GM18511 (cell line): ENCODE measurements around the gene SETD7.
A peak's percentile ranks its signal among the peaks of the same experiment; 100 is the strongest.

ENCODE experiments used
- ATAC-seq: cut with Tn5 transposase; IDR thresholded peaks from one replicate; pipeline ENCODE4 v1.9.1; 2021; ENCODE audit warnings: mild to moderate bottlenecking, moderate library complexity; ENCODE audit not compliant: unreplicated experiment

The SETD7 gene

DNA sequence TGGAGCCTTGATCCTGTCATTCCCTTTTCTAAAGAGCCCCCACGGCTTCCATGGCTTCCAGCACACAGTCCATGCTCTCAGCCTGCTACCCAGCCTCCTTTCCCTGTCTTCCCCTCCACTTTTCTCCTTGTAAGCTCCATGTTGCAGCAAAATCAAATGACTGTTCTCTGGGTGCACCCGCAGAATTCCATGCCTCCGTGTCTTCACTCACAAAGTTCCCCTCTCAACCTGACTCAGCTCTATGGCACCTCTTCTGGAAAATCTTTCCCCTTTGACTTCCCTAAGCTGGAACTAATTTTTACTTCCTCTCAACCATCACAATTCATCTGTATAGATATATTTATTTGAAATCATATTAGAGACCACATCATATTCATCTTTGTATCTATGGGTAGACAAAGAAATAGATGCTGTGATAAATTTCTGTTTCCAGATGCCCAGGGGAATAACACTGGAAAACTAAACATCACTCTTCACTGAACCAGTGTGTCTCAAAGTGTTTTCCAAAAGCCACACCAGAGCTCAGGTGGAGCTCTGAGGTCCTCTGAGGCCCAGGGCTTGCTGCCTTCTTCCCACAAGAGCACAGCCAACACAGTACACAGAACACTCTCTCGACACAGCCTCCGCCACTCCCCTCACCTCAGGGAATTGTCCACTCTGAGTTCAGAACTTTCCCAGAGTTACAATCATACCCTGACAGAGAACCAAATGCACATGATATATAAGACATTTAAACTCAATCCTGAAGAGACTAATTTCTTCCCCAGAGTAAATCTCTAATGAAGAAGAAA, 3.3 kb downstream of the SETD7 start:
- no peak for ATAC-seq

DNA sequence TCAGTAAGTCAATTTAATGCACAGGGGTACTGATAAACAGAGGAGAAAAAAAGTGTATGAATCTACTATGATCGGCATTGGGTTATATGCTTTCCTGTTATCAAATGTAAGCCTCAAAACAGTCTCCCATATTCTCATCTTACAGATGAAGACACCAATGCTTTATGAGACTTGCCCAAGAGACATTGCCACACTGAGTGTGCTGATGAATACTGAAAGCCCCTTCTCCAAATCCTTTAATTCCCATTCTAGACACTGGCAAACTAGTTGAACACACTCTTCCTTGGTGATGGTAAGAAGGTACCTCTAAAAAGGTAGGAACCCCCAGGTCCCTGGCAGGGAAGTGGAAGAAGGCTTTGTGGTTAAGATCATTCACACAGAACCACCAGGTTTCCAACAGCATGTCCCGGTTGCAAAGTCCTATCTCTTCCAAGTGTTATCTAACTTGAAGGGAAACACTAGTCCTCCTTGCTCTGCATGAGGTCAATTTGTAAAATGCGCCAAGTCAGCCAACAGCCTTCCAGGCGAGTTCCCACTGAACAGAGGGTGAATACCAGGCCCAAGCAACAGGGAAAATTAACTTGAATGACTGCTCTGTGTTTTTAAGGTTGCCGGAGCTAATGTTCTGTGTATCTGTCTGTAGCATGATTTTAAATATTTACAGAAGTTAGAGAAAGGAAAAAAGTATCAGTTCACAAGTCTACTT, 5.1 kb downstream of the SETD7 start:
- no peak for ATAC-seq

DNA sequence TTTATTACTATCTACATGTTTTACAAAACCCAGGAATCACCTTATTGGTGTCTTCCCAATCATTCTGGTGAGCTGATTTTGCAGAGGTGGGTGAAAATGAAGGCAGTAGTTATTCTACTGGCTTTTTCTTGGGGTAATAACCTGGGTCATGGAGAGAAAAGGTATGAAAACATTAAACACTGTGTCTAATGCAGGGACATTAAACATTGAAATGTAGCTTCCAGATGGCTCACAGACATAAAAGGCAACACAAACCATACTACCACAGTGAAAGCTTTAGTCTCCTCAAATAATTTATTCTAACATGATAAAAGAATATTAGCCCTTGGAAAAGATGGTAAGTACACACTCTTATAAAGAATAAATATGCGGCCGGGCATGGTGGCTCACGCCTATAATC, 8.0 kb downstream of the SETD7 start:
- no peak for ATAC-seq

DNA sequence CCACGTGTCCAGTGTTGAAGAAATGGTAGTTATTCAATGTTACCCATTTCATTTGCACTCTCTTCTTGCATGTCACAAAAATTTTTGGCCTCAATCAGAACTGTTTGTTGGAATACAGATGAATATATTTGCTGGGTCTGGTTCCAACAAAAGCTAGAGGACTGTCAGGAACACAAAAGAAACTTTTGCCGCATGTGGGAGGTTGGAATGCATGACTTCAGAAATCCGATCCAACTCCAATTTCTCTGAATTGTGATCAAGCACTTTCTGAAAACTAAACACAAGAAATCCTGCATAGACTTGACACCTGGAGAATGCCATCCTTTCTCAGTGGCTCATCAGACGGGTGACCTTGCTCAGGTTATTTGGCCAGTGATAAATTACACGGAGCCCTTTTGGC, 15.4 kb downstream of the SETD7 start:
- no peak for ATAC-seq

DNA sequence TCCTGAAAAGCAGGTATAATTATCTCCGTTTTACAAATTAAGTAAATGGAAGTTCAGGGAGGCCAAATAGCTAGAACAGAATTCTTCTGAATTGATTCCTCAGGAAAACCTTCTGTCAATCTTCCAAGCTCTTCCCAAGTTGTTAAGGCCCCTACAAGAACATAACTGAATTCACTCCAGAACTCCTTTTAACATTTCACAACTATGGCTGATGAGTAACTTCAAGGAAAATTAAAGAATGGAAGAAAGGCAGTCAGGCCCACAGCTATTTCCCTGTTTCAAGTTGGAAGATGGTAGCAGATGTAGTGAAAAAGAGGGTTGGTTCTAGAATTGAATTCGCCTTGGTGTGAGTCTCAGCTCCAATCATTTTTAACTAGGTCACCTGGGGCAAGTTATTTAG, 15.9 kb downstream of the SETD7 start:
- ATAC-seq: no peak

DNA sequence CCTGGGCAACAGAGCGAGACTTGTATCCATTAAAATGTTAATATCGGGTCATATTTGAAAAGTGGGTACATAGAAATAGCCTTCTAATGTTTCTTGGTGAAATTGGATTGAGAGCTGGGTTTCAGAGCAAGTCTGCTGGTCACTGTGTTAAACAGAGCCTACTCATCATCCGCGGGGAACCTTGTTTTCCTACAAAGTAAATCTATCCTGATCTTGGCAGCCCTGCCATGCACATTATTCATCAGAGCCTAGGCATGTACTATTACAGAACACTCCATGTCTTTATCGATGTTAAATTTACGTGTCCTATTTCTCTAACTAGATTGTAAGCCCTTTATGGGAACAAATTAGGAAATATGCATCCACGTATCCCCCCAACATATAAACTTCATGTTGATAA, 18.7 kb downstream of the SETD7 start:
- no peak for ATAC-seq

DNA sequence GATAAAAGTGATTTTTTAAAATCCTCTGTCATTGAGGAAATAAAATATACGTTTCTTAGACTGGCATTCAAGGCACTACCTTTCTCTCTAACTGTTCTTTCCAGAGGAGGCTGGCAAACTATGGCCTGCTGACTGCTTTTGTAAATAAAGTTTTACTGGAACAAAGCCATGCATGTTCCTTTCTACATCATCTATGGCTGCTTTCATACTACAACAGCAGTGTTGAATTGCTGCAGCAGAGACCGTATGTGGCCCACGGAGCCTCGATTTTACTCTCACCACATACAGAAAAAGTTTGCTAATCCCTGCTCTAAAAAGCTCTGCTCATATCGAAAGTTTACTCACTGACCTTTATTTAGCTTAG, 20.2 kb downstream of the SETD7 start:
- ATAC-seq: no peak

DNA sequence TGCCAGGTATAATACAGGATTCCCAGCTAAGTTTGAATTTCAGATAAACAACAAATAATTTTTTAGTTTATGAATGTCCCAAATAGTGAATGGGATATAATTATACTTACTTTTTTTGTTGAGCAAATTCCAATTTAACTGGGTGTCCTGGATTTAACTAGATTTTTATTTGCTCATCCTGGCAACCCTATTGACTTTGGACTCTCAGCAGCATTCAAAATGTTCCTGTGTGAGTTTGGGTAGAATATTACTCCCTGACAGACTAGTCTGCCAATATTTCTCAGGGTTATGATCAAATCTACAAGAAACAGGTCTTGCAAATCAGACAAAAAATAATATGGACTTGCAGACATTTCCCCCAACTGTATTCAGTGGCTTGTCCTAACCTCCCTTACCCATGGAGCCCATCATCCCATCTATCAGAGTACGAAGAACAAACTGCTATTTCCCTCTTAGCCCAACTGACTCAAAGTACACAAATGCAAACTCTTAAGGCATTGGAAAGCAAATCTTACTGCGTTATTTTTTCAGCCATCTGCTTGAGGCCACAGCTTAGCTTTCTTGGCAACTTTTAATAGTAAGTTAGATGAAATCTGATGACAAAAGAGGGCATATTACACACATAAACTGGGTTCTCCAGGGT, 20.7 kb downstream of the SETD7 start:
- ATAC-seq: no peak

DNA sequence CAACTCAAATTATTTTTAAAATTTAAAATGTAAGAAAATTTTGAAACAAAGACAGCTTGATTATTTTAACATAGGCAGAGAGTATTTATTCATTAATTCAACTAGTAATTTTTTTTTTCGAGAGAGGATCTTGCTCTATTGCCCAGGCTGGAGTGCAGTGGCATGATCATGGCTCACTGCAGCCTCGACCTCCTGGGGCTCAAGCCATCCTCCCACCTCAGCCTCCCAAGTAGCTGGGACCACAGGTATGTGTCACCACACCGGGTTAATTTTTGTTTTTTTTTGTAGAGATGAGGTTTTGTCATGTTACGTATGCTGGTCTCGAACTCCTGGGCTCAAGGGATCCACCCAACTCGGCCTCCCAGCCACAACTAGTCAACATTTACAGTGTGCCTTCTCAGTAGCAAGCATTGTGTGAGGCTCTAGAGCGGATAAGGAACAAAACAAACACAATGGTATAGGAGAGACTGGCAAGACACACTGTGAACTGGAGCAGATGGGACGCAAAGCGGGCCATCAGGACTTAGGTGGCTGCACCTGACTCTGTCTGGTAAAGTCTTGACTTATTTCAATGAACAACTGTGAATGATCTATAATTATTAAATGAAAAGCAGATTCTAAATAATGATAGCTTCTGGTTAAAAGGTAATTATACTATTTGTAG, 21.6 kb downstream of the SETD7 start:
- ATAC-seq: no peak

DNA sequence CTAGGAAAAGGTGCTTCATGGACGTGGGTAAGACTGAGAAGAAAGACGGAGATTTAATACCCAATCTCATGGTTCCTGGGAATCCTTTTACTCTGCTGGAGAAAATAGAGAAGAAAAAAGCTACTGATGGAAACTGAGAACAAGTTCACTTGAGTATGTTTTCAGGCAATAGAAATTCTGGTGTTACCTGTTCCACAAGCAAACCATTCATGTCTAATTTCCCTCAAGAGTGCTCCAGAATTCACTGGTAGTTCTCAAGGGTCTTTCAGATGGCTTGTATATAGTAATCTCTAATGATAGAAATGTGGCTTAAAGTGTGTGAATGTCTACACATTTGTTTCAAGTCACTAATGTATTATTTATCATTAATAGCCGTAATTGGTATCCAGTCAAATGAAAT, 22.5 kb downstream of the SETD7 start:
- ATAC-seq: no peak

DNA sequence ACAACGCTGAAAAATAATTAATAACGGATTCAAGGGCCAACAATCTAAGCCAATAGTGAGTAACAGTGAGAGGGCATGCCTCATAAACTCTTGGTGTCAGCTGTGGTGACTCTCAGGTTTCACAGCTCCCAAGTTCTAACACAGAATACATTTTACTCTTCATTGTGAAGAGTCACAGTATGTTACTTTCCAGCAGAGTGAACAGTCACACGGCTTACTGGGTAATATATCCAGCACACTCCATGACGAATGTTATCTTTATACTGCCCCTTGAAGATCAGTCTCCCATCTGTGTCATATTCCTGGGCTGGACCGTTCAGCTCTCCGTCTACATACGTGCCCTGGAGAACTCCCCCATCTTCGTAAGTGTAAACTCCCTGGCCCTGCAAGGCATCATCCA, 23.1 kb downstream of the SETD7 start:
- ATAC-seq: no peak

DNA sequence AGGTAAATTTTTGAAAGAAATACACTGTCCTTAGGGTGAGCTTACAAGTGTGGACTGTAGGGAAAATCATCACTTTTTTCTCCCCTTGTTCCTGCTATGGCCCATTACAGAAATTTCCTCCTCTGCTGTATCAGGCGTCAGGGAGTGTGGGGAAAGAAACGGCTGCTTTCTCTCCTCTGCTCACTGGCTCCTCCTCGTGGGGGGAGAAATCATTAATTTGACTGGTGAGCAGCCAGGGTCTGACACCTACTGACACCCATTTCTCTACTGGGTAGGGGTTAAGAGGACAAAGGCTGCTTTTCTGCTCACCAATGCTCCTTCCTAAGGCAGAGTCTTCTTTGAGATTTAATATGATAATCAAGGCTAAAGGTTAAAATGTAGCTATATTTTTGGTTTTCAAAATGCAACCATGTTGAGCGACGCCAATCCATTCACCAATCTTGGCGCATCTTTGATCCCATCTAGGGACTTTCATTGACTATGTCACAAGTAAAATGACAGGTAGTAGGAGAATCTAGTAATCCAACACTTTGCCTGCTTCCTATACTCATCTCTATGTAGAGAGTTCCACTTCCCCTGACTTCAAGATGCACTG, 25.1 kb downstream of the SETD7 start:
- peak; percentile 69 for ATAC-seq

DNA sequence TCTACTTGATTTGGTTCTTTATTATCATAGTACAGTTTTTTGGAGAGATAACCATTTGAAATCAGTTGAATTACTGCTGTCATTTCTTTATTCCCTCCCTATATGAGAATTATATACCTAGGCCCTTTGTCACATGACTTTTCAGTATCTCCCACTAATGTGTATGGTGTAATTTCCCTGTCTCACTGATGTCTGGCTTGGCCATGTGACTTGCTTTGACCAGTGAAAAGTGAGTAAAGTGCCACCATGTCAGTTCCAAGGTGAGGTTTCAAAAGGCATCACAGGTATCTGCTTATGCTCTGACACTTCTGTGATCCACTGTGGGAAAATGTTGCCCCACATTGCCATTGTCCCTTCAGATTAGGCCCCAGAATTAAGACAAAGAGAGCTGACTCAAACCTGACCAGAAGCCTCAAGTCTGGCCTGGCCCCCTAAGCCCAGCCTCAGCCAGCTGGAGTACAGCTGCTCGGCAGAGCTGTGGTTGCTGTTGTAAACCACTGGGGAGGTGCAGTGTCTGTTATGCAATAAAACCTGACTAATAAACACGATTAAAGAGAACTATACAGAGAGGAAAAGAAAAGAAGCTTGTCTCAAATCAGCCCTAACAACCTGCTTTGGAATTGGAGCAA, 27.5 kb downstream of the SETD7 start:
- peak; percentile 79 for ATAC-seq

DNA sequence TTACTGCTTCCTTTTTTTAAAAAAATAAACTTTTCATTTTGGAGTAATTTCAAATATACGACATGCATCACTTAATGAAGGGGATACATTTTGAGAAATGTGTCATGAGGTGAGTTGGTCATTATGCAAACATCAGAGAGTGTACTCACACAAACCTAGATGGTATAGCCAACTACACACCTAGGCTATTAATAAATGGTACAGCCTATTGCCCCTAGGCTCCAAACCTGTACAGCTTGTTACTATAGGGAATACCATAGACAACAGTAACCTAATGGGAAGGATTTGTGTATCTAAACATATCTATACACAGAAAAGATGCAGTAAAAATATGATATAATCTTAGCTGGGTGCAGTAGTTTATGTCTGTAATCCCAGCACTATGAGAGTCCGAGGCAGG, 29.1 kb downstream of the SETD7 start:
- no peak for ATAC-seq

DNA sequence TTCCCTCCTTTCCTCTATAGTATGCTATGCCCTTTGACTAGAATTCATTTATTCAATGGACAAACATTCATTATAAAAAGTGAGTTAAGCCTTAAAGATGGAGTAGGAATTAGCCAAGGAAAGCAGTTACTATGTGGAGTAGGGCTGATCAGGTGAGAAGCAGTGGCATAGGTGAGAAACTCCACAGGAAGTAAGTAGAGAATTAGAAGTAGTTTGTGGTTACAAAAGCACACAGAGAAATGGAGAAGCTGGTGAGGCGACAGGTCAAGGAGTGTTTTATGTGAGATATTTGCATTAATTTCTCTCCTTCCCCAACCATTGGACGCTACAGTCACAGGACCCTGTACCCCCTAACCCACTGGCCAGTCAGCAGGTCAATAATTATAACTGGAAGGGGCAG, 30.6 kb downstream of the SETD7 start:
- peak; percentile 56 for ATAC-seq

DNA sequence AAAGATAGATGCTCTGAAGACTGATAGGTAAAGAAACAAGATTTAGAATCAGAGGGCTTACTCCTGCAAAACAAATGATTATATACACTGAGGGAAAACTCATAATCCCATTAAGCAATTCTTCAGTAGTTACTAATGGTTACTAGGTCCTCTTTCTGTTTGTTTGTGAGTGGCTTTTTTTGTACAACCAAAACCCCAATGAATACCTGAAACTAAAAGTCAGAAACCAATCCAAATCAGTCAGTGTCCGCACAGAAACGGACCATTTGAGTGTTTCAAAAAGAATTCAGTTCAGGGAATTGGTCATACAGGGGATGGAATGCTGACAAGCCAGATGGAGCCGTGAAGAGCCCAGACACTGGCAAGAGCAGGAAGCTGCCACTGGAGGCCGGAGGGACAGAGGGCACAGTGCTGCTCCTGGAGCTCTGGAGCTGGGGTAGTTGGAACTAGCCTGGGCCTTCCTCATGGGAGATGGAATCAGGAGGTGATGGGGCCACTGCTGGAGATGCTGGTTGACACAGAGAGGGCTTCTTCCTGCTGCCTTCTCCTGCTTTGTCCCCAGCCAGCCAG, 31.9 kb downstream of the SETD7 start:
- no peak for ATAC-seq

DNA sequence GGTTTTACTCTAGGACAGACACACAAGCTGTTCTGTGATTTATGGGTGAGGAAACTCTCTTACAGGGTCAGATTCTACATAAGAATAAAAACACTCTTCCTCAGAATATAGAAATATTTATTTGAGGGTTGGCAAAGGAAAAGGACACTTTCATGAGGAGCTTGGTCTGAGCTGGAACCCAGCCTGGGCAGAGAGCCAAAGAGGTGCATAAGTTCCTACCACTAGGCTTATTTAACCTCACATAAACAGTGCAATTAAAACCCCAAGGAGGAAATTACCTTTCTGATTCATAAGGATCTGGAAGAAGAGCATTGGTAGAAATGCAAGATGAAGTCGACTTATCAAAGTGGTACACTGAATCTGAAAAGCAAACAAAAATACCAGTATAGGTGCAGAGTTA, 32.9 kb downstream of the SETD7 start:
- ATAC-seq: no peak

DNA sequence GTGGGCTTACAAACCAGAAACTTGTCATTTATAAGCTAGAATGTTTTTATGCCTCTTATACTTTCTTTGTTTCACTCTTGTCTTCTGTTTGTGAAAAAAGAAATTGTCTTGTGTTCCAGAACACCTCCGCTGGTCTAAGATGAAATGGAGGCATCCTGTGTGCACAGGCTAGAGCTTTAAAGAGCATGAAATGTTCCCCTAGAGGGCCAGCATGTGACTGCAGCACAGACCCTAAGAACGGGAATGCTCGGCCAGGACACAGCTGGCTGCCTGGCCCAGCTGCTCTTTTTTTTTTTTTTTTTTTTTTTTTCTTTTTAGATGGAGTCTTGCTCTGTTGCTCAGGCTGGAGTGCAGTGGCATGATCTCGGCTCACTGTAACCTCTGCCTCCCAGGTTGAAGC, 33.6 kb downstream of the SETD7 start:
- ATAC-seq: no peak

DNA sequence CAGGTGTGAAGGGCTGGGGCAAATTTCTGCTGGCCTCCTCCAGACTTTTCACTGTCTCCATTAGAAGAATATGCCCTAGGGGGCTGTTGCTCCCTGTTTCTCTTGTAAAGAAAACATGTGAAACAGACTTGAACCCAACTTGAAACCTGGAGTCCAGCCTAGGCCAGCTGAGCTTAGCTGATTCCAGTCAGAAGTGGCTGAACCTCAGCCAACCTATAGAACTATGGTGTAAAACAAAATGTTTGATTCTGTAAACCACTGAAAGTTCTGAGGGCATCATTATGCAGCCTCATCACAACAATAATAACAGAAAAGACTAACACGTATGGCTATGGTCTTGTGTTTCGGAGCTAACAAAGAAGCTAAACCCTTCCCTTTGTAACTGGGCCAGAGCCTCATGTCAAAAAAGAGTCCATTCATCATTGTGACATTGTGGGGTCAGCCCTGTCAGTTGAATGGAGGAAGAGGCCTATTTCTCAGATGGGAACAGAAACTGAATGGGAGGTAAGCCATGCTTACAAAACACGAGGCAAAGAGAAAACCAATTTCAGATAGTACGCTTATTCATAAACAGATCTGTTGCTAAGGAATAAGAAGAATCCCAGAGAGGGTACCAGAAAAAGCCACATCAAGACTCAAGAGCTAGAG, 34.1 kb downstream of the SETD7 start:
- no peak for ATAC-seq

DNA sequence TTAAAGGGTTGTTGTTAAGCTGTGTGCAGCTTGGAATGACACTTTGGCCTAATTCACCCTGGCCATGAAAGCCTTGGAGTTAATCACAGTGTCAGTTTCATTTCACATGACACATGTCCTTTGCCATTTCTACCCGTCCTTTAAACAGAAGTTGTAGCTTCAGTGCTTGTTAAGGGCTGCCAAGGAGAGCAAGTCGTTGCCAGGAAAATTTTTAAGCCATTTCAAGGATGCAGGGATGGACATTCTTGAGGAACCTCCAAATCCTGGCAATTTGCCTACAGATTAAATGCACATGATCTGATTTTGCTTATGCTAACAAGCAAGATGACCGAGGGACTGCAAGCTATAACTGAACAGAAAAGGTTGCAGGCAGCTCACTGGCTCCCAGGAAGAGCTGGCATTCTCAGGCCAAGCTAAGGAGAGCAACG, 40.5 kb downstream of the SETD7 start:
- ATAC-seq: no peak
